Right kidney (tissue), 1 donor: ENCODE measurements around the gene SMTN.

Source experiments
- DNase-seq: peaks from one replicate; pipeline ENCODE4 v3.0.0-alpha.2; 2016

SMTN gene

GRCh38 chr22:31126128-31126868 is 45.2 kb downstream of the SMTN start:
- no peak for DNase-seq

GRCh38 chr22:31126869-31127175 is 45.7 kb downstream of the SMTN start:
- DNase-seq, result no peak

GRCh38 chr22:31127181-31127772 is 46.2 kb downstream of the SMTN start:
- no peak for DNase-seq

GRCh38 chr22:31128156-31128555 is 47.0 kb downstream of the SMTN start:
- DNase-seq, result no peak

- no peak for DNase-seq
These were observed 49.8 kb downstream of the SMTN start for GRCh38 chr22:31130873-31131272.

GRCh38 chr22:31133911-31134310 is 52.8 kb downstream of the SMTN start:
- no peak for DNase-seq

- no peak for DNase-seq
These were observed 53.6 kb downstream of the SMTN start for GRCh38 chr22:31134688-31135087.

- DNase-seq, result no peak
These were observed 54.6 kb downstream of the SMTN start for GRCh38 chr22:31135706-31136105.

GRCh38 chr22:31136155-31136554 is 55.0 kb downstream of the SMTN start:
- DNase-seq, result no peak

GRCh38 chr22:31136711-31137110 is 55.6 kb downstream of the SMTN start:
- DNase-seq, result no peak

- no peak for DNase-seq
These were observed 56.6 kb downstream of the SMTN start for GRCh38 chr22:31137721-31138120.

- no peak for DNase-seq
These were observed 57.0 kb downstream of the SMTN start for GRCh38 chr22:31138126-31138525.

GRCh38 chr22:31139066-31139465 is 57.9 kb downstream of the SMTN start:
- no peak for DNase-seq

- peak; percentile 23 for DNase-seq
These were observed 59.0 kb downstream of the SMTN start, which contains the start of gene PLA2G3 for GRCh38 chr22:31139866-31140716. Gene PLA2G3, minus strand, starts transcription at chr22:31140508. Its CDS starts 154 bp downstream, at chr22:31140354.

- DNase-seq, result no peak
These were observed 59.6 kb downstream of the SMTN start for GRCh38 chr22:31140746-31141145.

GRCh38 chr22:31141551-31141950 is 60.4 kb downstream of the SMTN start:
- no peak for DNase-seq

- DNase-seq, result no peak
These were observed 61.2 kb downstream of the SMTN start for GRCh38 chr22:31142285-31142684.

GRCh38 chr22:31143038-31143437 is 61.9 kb downstream of the SMTN start:
- no peak for DNase-seq

- DNase-seq, result no peak
These were observed 62.4 kb downstream of the SMTN start for GRCh38 chr22:31143537-31143936.

- no peak for DNase-seq
These were observed 63.1 kb downstream of the SMTN start for GRCh38 chr22:31144223-31144622.

- DNase-seq, result no peak
These were observed 67.4 kb downstream of the SMTN start for GRCh38 chr22:31148488-31148887.

- DNase-seq, result peak; percentile 44
These were observed 68.0 kb downstream of the SMTN start for GRCh38 chr22:31148953-31149627.

GRCh38 chr22:31150615-31151014 is 69.5 kb downstream of the SMTN start:
- DNase-seq, result no peak
